HepG2 (cell line): ENCODE measurements around the gene MTX2. TPM values are rescaled to one million over a fixed set of nuclear protein-coding genes. Genes with fewer than 3 reads are reported as not detected.

Experiments
- ARID5B ChIP-seq: IDR thresholded peaks from 2 replicates; pipeline ENCODE4 v1.4.0; 2020; ENCODE audit warnings: mild to moderate bottlenecking, missing genetic modification reagents
- FOXM1 ChIP-seq: sonication (generic); formaldehyde crosslinking; IDR thresholded peaks from 2 replicates; pipeline ENCODE4 v1.5.0; 2020; ENCODE audit warnings: missing genetic modification reagents
- IRF1 ChIP-seq: sonication (generic); formaldehyde crosslinking; IDR thresholded peaks from 2 replicates; pipeline ENCODE4 v1.4.0; 2020; ENCODE audit warnings: low read depth, mild to moderate bottlenecking, missing genetic modification reagents
- KDM6A ChIP-seq: IDR thresholded peaks from 2 replicates; pipeline ENCODE4 v1.6.1; 2016; ENCODE audit warnings: low read depth
- KLF6 ChIP-seq: IDR thresholded peaks from 2 replicates; pipeline ENCODE4 v1.8.0; 2016; ENCODE audit warnings: missing biosample characterization, missing genetic modification reagents
- MTF2 ChIP-seq: sonication (generic); formaldehyde crosslinking; IDR thresholded peaks from 2 replicates; pipeline ENCODE4 v1.5.0; 2020; ENCODE audit warnings: missing genetic modification reagents, borderline replicate concordance
- NFATC3 ChIP-seq: sonication (generic); formaldehyde crosslinking; IDR thresholded peaks from 2 replicates; pipeline ENCODE4 v1.5.1; 2020; ENCODE audit warnings: mild to moderate bottlenecking, missing genetic modification reagents
- POLR2AphosphoS2 ChIP-seq: IDR thresholded peaks from 2 replicates; pipeline ENCODE4 v1.6.1; 2011; ENCODE audit warnings: low read depth, low read length, improper control_type of control experiment
- PPARG ChIP-seq: conservative IDR thresholded peaks from 2 replicates; pipeline ENCODE4 v1.6.1; 2016; ENCODE audit warnings: missing biosample characterization, missing genetic modification reagents
- RFX3 ChIP-seq: IDR thresholded peaks from 2 replicates; pipeline ENCODE4 v1.6.1; 2016; ENCODE audit warnings: missing biosample characterization, missing genetic modification reagents
- SKI ChIP-seq: fragments of 450-650 bp; IDR thresholded peaks from one replicate; pipeline ENCODE4 v1.6.1; 2018; ENCODE audit warnings: mild to moderate bottlenecking; ENCODE audit not compliant: partially characterized antibody
- SP5 ChIP-seq: IDR thresholded peaks from 2 replicates; pipeline ENCODE4 v1.6.1; 2016; ENCODE audit warnings: low read depth, borderline replicate concordance
- SPEN ChIP-seq: sonication (generic); formaldehyde crosslinking; IDR thresholded peaks from 2 replicates; pipeline ENCODE4 v1.5.1; 2020; ENCODE audit warnings: low read depth, mild to moderate bottlenecking, missing genetic modification reagents
- STAG1 ChIP-seq: sonication (generic); formaldehyde crosslinking; IDR thresholded peaks from 2 replicates; pipeline ENCODE4 v1.4.0; 2020; ENCODE audit warnings: missing genetic modification reagents
- TBL1XR1 ChIP-seq: fragments of 150-350 bp; IDR thresholded peaks from 2 replicates; pipeline ENCODE4 v1.6.1; 2014; ENCODE audit warnings: borderline replicate concordance, low read length; ENCODE audit not compliant: partially characterized antibody
- TBX3 ChIP-seq: fragments of 450-650 bp; IDR thresholded peaks from 2 replicates; pipeline ENCODE4 v1.6.1; 2017; ENCODE audit warnings: antibody characterized with exemption, mild to moderate bottlenecking, inconsistent platforms, borderline replicate concordance
- THAP8 ChIP-seq: sonication (generic); formaldehyde crosslinking; IDR thresholded peaks from 2 replicates; pipeline ENCODE4 v1.5.1; 2020; ENCODE audit warnings: missing genetic modification reagents, mild to moderate bottlenecking, borderline replicate concordance
- ZBTB37 ChIP-seq: sonication (generic); formaldehyde crosslinking; IDR thresholded peaks from 2 replicates; pipeline ENCODE4 v1.4.0; 2020; ENCODE audit warnings: mild to moderate bottlenecking, missing genetic modification reagents
- ZNF101 ChIP-seq: sonication (generic); formaldehyde crosslinking; IDR thresholded peaks from 2 replicates; pipeline ENCODE4 v1.4.0; 2020; ENCODE audit warnings: mild to moderate bottlenecking, low read depth, missing genetic modification reagents, borderline replicate concordance
- ZNF253 ChIP-seq: sonication (generic); formaldehyde crosslinking; IDR thresholded peaks from 2 replicates; pipeline ENCODE4 v1.8.0; 2022; ENCODE audit warnings: mild to moderate bottlenecking, missing genetic modification reagents, borderline replicate concordance
- ZNF260 ChIP-seq: sonication (generic); formaldehyde crosslinking; IDR thresholded peaks from 2 replicates; pipeline ENCODE4 v1.4.0; 2020; ENCODE audit warnings: missing genetic modification reagents, low read depth, mild to moderate bottlenecking, borderline replicate concordance
- ZNF33B ChIP-seq: sonication (generic); formaldehyde crosslinking; IDR thresholded peaks from 2 replicates; pipeline ENCODE4 v1.5.1; 2020; ENCODE audit warnings: mild to moderate bottlenecking, missing genetic modification reagents
- ZNF343 ChIP-seq: sonication (generic); formaldehyde crosslinking; IDR thresholded peaks from 2 replicates; pipeline ENCODE4 v1.4.0; 2020; ENCODE audit warnings: mild to moderate bottlenecking, missing genetic modification reagents
- polyA plus RNA-seq, 8 experiments: library from polyadenylated mRNA; depleted of rRNA in 3 of 8; stranded (reverse) in 7 of 8; unstranded in 1 of 8; fragments of >200 nt; fragmentation: Illumina TruSeq in 4 of 8; extraction: Trizol in 4 of 8; gene quantifications; 2 replicates each; pipeline versions ENCODE4 v1.2.1 to v1.2.3, GENCODE V29; 2011 to 2016; ENCODE audit warnings: low read depth in 4 of 8, missing spikeins in 1 of 8, mixed read lengths in 1 of 8; ENCODE audit not compliant: insufficient read depth in 1 of 8
- total RNA-seq, 5 experiments: library from RNA; depleted of rRNA; stranded (reverse); fragments of >200 nt; fragmentation: Illumina TruSeq; extraction: Trizol; gene quantifications; 2 replicates each; pipeline ENCODE4 v1.2.3, GENCODE V29; 2016; ENCODE audit warnings: low read depth in 1 of 5

MTX2 gene
- total and polyA plus RNA-seq, 2 of the 13 experiments (the other 11 are each of a cell fraction or from before 2014, with no cell fraction given) = 58.1 to 75.7 TPM

GRCh38 chr2:176269319-176270099 lies at the start of gene MTX2 (continued):
- TF ChIP-seq SP5 (CRISPR knock-in tag) = peak; percentile 54; the same call in 1 of the 2 replicates
- no peak for TF ChIP-seq ZNF253
- 0 out of 2 replicates have a peak, but pooled peaks have one; percentile 41 for TF ChIP-seq POLR2AphosphoS2
- peak; percentile 12; the same call in 1 of the 2 replicates for TF ChIP-seq KDM6A (CRISPR knock-in tag)
- TF ChIP-seq RFX3 (CRISPR knock-in tag) = no peak
- no peak for TF ChIP-seq ZNF260 (CRISPR knock-in tag)
- peak; percentile 84 for TF ChIP-seq SKI
- peak; percentile 72; the same call in 1 of the 2 replicates for TF ChIP-seq KLF6 (CRISPR knock-in tag)
- no peak for TF ChIP-seq ZBTB37
- peak; percentile 63; the same call in 1 of the 2 replicates for TF ChIP-seq PPARG
- TF ChIP-seq ZNF343 (CRISPR knock-in tag) = peak; percentile 93; the same call in 1 of the 2 replicates
- TF ChIP-seq NFATC3 (CRISPR knock-in tag) = 0 out of 2 replicates have a peak, but pooled peaks have one; percentile 59
- peak; percentile 92; the same call in 1 of the 2 replicates for TF ChIP-seq ZNF33B (CRISPR knock-in tag)
- TF ChIP-seq ARID5B (CRISPR knock-in tag) = peak; percentile 81
- no peak for TF ChIP-seq ZNF101 (CRISPR knock-in tag)
- TF ChIP-seq THAP8 (CRISPR knock-in tag) = no peak; the same call in 1 of the 2 replicates
- TF ChIP-seq TBL1XR1 = no peak
- peak; percentile 68; the same call in 1 of the 2 replicates for TF ChIP-seq IRF1 (CRISPR knock-in tag)
- no peak for TF ChIP-seq STAG1 (CRISPR knock-in tag)
- TF ChIP-seq SPEN (CRISPR knock-in tag) = peak; percentile 97
- TF ChIP-seq TBX3 = 0 out of 2 replicates have a peak, but pooled peaks have one; percentile 47
- TF ChIP-seq FOXM1 (CRISPR knock-in tag) = no peak
- TF ChIP-seq MTF2 (CRISPR knock-in tag) = peak; percentile 89; the same call in 1 of the 2 replicates
